ENCODE measurements around the gene LMAN2.
"Not testable (repeated sequence)": the region's sequence is repeated elsewhere in the genome, so short reads cannot be mapped to it uniquely, and the experiment has no call there.

LMAN2 gene

GRCh38 chr5:177346820-177347219 is 4.6 kb downstream of the LMAN2 start:
- no peak for DNase-seq (ENCODE audit: low spot score)

DNA sequence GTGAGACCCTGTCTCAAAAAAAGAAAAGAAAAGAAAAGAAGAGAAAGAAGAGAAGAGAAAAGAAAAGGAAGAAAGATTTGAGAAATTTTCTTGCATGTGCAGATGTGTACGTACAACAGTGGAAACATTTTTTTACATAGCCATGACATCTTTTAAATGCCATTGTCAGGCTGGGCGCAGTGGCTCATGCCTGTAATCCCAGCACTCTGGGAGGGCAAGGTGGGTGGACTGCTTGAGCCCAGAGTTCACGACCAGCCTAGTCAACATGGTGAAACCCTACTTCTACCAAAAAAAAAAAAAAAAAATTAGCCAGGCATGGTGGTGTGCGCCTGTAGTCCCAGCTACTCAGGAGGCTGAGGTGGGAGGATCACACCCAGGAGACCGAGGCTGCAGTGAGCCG is 6.6 kb downstream of the LMAN2 start:
- DNase-seq (ENCODE audit: low spot score): no peak

- DNase-seq (ENCODE audit: low spot score): no peak
These were observed 7.7 kb downstream of the LMAN2 start for GRCh38 chr5:177343777-177344176.

DNA sequence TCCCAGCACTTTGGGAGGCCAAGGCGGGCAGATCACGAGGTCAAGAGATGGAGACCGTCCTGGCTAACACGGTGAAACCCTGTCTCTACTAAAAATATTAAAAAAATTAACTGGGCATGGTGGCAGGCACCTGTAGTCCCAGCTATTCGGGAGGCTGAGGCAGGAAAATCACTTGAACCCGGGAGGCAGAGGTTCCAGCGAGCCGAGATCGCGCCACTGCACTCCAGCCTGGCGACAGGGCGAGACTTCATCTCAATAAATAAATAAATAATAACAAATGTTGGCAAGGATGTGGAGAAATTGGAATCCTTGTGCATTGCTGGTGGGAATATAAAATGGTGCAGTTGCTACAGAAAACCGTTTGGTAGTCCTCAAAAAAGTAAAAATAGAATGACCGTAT is 8.5 kb downstream of the LMAN2 start:
- DNase-seq (ENCODE audit: low spot score): not testable (repeated sequence)

- no peak for DNase-seq (ENCODE audit: low spot score)
These were observed 12.3 kb downstream of the LMAN2 start for GRCh38 chr5:177339107-177339638.

GRCh38 chr5:177338251-177339106 is 13.0 kb downstream of the LMAN2 start:
- no peak for DNase-seq (ENCODE audit: low spot score)

DNA sequence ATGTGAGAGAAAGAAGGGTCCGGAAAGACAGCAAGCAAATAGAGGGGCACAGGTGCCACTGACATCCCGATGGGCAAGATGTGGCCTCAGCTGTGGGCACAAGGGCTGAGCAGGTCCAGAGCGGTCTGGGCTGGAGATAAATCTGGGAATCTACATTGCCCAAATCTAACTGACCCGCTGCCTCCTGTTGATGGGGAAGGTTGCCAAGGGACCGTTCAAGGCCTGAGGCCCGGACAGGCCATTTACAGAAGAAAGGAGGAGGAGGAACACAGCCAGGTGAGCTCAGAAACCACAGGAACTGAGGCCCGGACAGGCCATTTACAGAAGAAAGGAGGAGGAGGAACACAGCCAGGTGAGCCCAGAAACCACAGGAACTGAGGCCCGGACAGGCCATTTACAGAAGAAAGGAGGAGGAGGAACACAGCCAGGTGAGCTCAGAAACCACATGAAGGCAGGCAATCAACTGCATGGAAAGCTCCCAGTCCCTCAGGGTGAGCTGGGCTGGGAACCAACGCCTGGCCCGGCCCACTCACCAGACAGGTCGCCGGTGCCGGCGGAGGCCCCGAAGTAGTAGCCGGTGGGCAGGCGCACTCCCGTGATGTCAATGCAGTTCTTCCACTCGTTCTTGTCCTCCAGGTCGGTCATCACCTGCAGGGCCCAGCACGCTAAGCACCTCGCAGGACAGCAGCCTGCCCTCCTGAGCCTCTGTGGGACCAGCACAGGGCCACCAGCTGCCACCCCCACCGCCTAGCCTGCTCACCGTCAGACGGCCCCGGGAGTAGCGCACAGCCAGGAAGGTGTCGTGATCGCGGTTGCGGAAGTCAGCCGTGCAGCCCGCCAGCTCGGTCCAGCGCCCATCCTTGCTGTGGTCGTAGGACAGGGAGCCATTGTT is 14.6 kb downstream of the LMAN2 start:
- no peak for DNase-seq (ENCODE audit: low spot score)

GRCh38 chr5:177336112-177336511 is 15.4 kb downstream of the LMAN2 start:
- no peak for DNase-seq (ENCODE audit: low spot score)

GRCh38 chr5:177335701-177336065 is 15.8 kb downstream of the LMAN2 start:
- no peak for DNase-seq (ENCODE audit: low spot score)

DNA sequence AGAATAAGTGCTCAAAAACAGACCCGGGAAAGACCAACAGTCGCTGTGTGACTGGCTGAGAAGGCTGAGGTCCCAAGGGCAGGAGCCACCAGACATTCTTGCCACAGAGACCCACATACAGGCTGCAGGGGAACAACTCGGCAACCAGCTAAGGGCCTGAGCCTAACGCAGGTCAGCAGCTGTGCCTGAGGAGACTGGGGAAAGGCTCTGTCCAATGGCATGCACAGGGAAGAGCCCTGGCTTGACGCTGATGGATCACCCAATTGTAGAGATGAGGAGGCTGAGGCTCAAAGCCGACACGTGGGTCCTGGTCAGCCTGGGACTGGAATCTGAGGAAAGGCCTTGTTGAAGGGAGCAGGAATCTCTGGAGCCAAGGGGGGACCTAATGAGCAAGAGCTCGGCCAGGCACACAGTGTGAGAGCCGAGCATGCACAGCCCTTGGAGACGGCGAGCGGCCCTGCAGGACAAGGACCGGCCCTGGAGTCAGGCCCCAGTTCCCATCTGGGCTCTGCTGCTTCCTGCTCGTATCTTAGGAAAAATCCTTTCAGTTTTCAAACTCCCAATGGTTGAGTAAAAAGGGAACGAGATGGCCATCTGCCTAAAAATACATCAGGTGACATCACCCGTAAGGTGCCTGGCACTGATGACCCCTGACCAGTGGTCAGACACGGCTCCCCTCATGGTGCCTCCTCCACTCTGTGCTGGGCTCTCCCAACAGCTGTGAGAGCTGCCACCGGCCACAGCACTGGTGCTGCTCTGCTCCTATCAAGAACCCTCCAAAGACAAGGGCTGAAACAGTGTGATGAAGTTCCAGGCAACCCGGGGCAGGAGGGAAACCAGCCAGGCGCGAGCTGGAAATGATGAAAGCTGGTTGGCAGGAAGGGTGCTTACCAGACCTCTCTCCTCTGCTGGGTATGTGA is 16.4 kb downstream of the LMAN2 start:
- DNase-seq (ENCODE audit: low spot score): no peak

GRCh38 chr5:177334155-177334551 is 17.3 kb downstream of the LMAN2 start:
- no peak for DNase-seq (ENCODE audit: low spot score)

GRCh38 chr5:177333420-177334154 is 17.9 kb downstream of the LMAN2 start:
- no peak for DNase-seq (ENCODE audit: low spot score)

DNA sequence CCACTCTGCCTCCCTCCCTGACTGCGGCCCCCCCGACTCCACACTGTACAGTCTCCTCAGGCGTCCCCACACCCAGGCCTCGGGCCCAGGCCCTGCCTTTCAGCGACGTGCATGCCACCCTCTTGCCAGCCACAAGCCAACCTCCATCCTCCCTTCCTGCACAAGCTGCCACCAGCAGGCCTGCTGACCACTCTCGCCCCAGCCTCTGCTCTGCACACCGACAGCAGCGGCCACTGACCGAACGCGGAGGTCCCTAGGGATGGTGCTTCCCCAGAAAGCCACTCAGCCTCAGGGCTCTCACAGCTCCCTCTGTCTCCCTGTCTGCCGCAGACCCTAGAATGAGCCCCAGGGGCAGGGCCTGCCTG is 18.6 kb downstream of the LMAN2 start:
- DNase-seq (ENCODE audit: low spot score): no peak

- no peak for DNase-seq (ENCODE audit: low spot score)
These were observed 19.2 kb downstream of the LMAN2 start for GRCh38 chr5:177332031-177332895.

- no peak for DNase-seq (ENCODE audit: low spot score)
These were observed 20.3 kb downstream of the LMAN2 start for GRCh38 chr5:177330991-177331842.

GRCh38 chr5:177329883-177330282 is 21.6 kb downstream of the LMAN2 start:
- no peak for DNase-seq (ENCODE audit: low spot score)

GRCh38 chr5:177328545-177329231 is 22.8 kb downstream of the LMAN2 start:
- no peak for DNase-seq (ENCODE audit: low spot score)
